NB4 (cell line): ENCODE measurements around the gene RNF126.

ENCODE experiments used
- MYC ChIP-seq: IDR thresholded peaks from 2 replicates; pipeline ENCODE4 v1.6.1; 2011; ENCODE audit warnings: low read depth, low read length
- POLR2A ChIP-seq: IDR thresholded peaks from 2 replicates; pipeline ENCODE4 v1.6.1; 2011; ENCODE audit warnings: mild to moderate bottlenecking; ENCODE audit not compliant: insufficient read length; ENCODE audit errors: extremely low read depth
- TF ChIP-seq, protein P1 (sequence below): IDR thresholded peaks from 2 replicates; pipeline ENCODE4 v1.6.1; 2011; ENCODE audit warnings: low read depth, low read length
- TF ChIP-seq, protein P2 (sequence below): IDR thresholded peaks from one replicate; pipeline ENCODE4 v1.5.1; 2012; ENCODE audit warnings: low read depth, low read length

DNA sequence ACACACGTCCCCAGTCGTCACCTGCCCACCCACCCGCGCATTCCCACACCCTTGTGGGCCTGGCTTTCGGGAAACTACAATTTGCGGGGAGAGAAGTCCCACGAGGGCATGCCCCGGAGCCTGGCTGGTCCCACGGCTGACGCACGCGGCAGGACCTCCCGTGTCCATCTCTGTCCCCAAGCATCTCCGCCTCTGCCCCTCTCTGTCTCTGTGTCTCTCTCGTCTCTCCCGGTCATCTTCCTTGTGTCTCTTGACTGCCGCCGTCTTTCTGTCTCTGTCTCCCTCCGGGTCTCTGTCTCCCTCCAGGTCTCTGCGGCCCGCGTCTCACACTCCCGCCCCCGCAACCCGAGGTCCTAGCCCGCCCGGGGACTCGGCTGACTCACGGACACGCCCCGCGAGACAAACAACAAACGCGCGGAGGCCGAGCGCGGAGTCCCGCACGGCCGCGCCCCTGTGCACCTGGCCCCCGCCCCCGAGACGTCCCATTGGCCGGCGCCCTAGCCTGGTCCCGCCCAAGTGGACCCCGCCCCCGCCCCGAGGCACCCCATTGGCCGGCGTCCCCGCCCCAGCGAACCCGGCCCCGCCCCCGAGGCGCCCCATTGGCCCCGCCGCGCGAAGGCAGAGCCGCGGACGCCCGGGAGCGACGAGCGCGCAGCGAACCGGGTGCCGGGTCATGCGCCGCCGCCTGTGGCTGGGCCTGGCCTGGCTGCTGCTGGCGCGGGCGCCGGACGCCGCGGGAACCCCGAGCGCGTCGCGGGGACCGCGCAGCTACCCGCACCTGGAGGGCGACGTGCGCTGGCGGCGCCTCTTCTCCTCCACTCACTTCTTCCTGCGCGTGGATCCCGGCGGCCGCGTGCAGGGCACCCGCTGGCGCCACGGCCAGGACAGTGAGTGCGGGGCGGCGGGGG lies 23.5 kb downstream of the RNF126 start, which contains the start of gene FGF22:
- TF ChIP-seq, protein P1, sequence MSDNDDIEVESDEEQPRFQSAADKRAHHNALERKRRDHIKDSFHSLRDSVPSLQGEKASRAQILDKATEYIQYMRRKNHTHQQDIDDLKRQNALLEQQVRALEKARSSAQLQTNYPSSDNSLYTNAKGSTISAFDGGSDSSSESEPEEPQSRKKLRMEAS = no peak
- TF ChIP-seq, protein P2, sequence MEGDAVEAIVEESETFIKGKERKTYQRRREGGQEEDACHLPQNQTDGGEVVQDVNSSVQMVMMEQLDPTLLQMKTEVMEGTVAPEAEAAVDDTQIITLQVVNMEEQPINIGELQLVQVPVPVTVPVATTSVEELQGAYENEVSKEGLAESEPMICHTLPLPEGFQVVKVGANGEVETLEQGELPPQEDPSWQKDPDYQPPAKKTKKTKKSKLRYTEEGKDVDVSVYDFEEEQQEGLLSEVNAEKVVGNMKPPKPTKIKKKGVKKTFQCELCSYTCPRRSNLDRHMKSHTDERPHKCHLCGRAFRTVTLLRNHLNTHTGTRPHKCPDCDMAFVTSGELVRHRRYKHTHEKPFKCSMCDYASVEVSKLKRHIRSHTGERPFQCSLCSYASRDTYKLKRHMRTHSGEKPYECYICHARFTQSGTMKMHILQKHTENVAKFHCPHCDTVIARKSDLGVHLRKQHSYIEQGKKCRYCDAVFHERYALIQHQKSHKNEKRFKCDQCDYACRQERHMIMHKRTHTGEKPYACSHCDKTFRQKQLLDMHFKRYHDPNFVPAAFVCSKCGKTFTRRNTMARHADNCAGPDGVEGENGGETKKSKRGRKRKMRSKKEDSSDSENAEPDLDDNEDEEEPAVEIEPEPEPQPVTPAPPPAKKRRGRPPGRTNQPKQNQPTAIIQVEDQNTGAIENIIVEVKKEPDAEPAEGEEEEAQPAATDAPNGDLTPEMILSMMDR = no peak
- TF ChIP-seq POLR2A (no peak), MYC (no peak)
